IMR-90 (cell line): ENCODE results near the gene NABP1. TPM values are rescaled to one million over a fixed set of nuclear protein-coding genes. Genes with fewer than 3 reads are reported as not detected.

ENCODE experiments used
- ATAC-seq: fragments of 200-7000 bp; cut with Tn5 transposase; 2 replicates; pipeline ENCODE4 v1.9.1; 2020; ENCODE audit warnings: low read depth, mild to moderate bottlenecking, moderate library complexity
- BruUV-seq: library from RNA; stranded (reverse); fragments of 400-500 nt; replicated peaks from 2 replicates; lab custom pipeline; 2021; lab: Mats Ljungman, UMichigan
- CTCF ChIA-PET: fragments of 300-600 bp; formaldehyde crosslinking; extraction: SDS; loops from one replicate; lab custom pipeline; 2021; ENCODE audit warnings: antibody characterized with exemption; lab: Yijun Ruan, JAX
- POLR2A ChIA-PET: fragments of 300-600 bp; sonication (Branson Sonifier 250); formaldehyde crosslinking; loops from one replicate; lab custom pipeline; 2022; ENCODE audit warnings: antibody characterized with exemption; ENCODE audit not compliant: unreplicated experiment; lab: Charles Lee
- DNase-seq: peaks from one replicate; pipeline ENCODE4 v3.0.0; 2013
- H2AFZ ChIP-seq: replicated peaks from 2 replicates; pipeline ENCODE3; 2013; ENCODE audit warnings: low read length, mild to moderate bottlenecking; ENCODE audit not compliant: poor library complexity
- H2AK5ac ChIP-seq: 2 replicates; pipeline ENCODE4 v1.6.1; 2013; ENCODE audit warnings: low read depth, low read length, inconsistent platforms
- H2AK9ac ChIP-seq: replicated peaks from 2 replicates; pipeline ENCODE3; 2013; ENCODE audit warnings: mild to moderate bottlenecking, low read depth, low read length, moderate library complexity; ENCODE audit not compliant: poor library complexity
- H2BK120ac ChIP-seq: 2 replicates; pipeline ENCODE4 v1.6.1; 2013; ENCODE audit warnings: low read depth, low read length, inconsistent platforms
- H2BK15ac ChIP-seq: 3 replicates; pipeline ENCODE4 v1.6.1; 2013; ENCODE audit warnings: low read depth, low read length, inconsistent platforms
- H2BK20ac ChIP-seq: 2 replicates; pipeline ENCODE4 v1.6.1; 2013; ENCODE audit warnings: low read depth, mild to moderate bottlenecking, inconsistent platforms, low read length, moderate library complexity
- H2BK5ac ChIP-seq: 2 replicates; pipeline ENCODE4 v1.6.1; 2013; ENCODE audit warnings: mild to moderate bottlenecking, low read depth, low read length, inconsistent platforms; ENCODE audit not compliant: poor library complexity, severe bottlenecking
- H3K14ac ChIP-seq: replicated peaks from 2 replicates; pipeline ENCODE4 v1.6.1; 2013; ENCODE audit warnings: low read depth, low read length, inconsistent platforms
- H3K18ac ChIP-seq: 2 replicates; pipeline ENCODE4 v1.6.1; 2013; ENCODE audit warnings: low read depth, low read length, control low read depth
- H3K23ac ChIP-seq: 2 replicates; pipeline ENCODE4 v1.6.1; 2013; ENCODE audit warnings: low read depth, low read length, inconsistent platforms
- H3K27ac ChIP-seq: 2 replicates; pipeline ENCODE4 v1.5.1; 2013; ENCODE audit warnings: mild to moderate bottlenecking, control low read depth, low read length; ENCODE audit not compliant: insufficient read depth
- H3K27me3 ChIP-seq: 2 replicates; pipeline ENCODE4 v1.6.1; 2013; ENCODE audit warnings: low read length; ENCODE audit not compliant: control insufficient read depth, insufficient read depth
- H3K36me3 ChIP-seq: 2 replicates; pipeline ENCODE4 v1.6.1; 2013; ENCODE audit warnings: low read length, mixed read lengths; ENCODE audit not compliant: control insufficient read depth, insufficient read depth
- H3K4ac ChIP-seq: 2 replicates; pipeline ENCODE4 v1.6.1; 2013; ENCODE audit warnings: low read depth, low read length, inconsistent platforms
- H3K4me1 ChIP-seq: 2 replicates; pipeline ENCODE4 v1.6.1; 2013; ENCODE audit warnings: low read length, mixed read lengths; ENCODE audit not compliant: control insufficient read depth, insufficient read depth
- H3K4me2 ChIP-seq: 2 replicates; pipeline ENCODE4 v1.6.1; 2013; ENCODE audit warnings: low read depth, mild to moderate bottlenecking, control low read depth, low read length, moderate library complexity
- H3K4me3 ChIP-seq: 2 replicates; pipeline ENCODE4 v1.5.1; 2013; ENCODE audit warnings: low read depth, mild to moderate bottlenecking, control low read depth, low read length, moderate library complexity; ENCODE audit not compliant: insufficient read depth
- H3K56ac ChIP-seq: 2 replicates; pipeline ENCODE4 v1.6.1; 2013; ENCODE audit warnings: low read length, inconsistent platforms; ENCODE audit not compliant: insufficient read depth; ENCODE audit errors: extremely low read depth
- H3K79me1 ChIP-seq, 2 experiments: 2 replicates each; pipeline ENCODE4 v1.6.1; 2013; ENCODE audit warnings: low read length in 2 of 2, inconsistent platforms in 1 of 2, low read depth in 1 of 2
- H3K9ac ChIP-seq: 2 replicates; pipeline ENCODE4 v1.6.1; 2013; ENCODE audit warnings: low read depth, low read length, control low read depth
- H3K9me1 ChIP-seq: 2 replicates; pipeline ENCODE4 v1.6.1; 2013; ENCODE audit warnings: low read length, inconsistent platforms; ENCODE audit not compliant: insufficient read depth
- H3K9me3 ChIP-seq: 2 replicates; pipeline ENCODE4 v1.6.1; 2013; ENCODE audit warnings: low read length; ENCODE audit not compliant: control insufficient read depth, insufficient read depth
- H4K20me1 ChIP-seq: 2 replicates; pipeline ENCODE4 v1.6.1; 2013; ENCODE audit warnings: low read length, inconsistent platforms; ENCODE audit not compliant: insufficient read depth
- H4K5ac ChIP-seq: 2 replicates; pipeline ENCODE4 v1.6.1; 2013; ENCODE audit warnings: mild to moderate bottlenecking, low read depth, low read length, control low read depth
- H4K8ac ChIP-seq, 2 experiments: 2 replicates each; pipeline ENCODE4 v1.6.1; 2013; ENCODE audit warnings: low read depth in 2 of 2, low read length in 2 of 2, control low read depth in 1 of 2, inconsistent platforms in 1 of 2
- H4K91ac ChIP-seq: 2 replicates; pipeline ENCODE4 v1.6.1; 2013; ENCODE audit warnings: low read depth, low read length, inconsistent platforms; ENCODE audit not compliant: insufficient read depth
- BHLHE40 ChIP-seq: fragments of 150-350 bp; IDR thresholded peaks from 2 replicates; pipeline ENCODE4 v1.6.1; 2016; ENCODE audit warnings: mild to moderate bottlenecking, low read depth, low read length
- ELK1 ChIP-seq: fragments of 150-350 bp; IDR thresholded peaks from 2 replicates; pipeline ENCODE4 v1.6.1; 2016; ENCODE audit warnings: low read depth, mild to moderate bottlenecking, low read length, moderate library complexity, borderline replicate concordance
- FOS ChIP-seq: fragments of 150-350 bp; IDR thresholded peaks from 2 replicates; pipeline ENCODE4 v1.6.1; 2016; ENCODE audit warnings: low read depth, low read length
- MXI1 ChIP-seq: IDR thresholded peaks from 2 replicates; pipeline ENCODE4 v1.6.1; 2012; ENCODE audit warnings: low read depth, mild to moderate bottlenecking, low read length, moderate library complexity, borderline replicate concordance
- POLR2A ChIP-seq: IDR thresholded peaks from 2 replicates; pipeline ENCODE4 v1.6.1; 2012; ENCODE audit warnings: mild to moderate bottlenecking, low read depth, low read length
- RCOR1 ChIP-seq: IDR thresholded peaks from 2 replicates; pipeline ENCODE4 v1.6.1; 2012; ENCODE audit warnings: mild to moderate bottlenecking, low read length, improper control_type of control experiment; ENCODE audit not compliant: insufficient replicate concordance
- RFX5 ChIP-seq: IDR thresholded peaks from 2 replicates; pipeline ENCODE4 v1.8.0; 2012; ENCODE audit warnings: low read depth, mild to moderate bottlenecking, low read length, moderate library complexity
- SMC3 ChIP-seq: fragments of 150-350 bp; IDR thresholded peaks from 2 replicates; pipeline ENCODE4 v1.6.1; 2016; ENCODE audit warnings: low read depth, mild to moderate bottlenecking, antibody characterized with exemption, low read length, moderate library complexity
- dilution Hi-C: fragments of 300-500 bp; cut with HindIII; formaldehyde crosslinking; loops from one replicate; pipeline ENCODE4 v1.14.3; 2018; ENCODE audit warnings: low sequenced_read_pairs; ENCODE audit not compliant: unreplicated experiment
- in situ Hi-C: fragments of 300-500 bp; cut with MboI; formaldehyde crosslinking; loops from 3 replicates; pipeline ENCODE4 v1.14.3; 2019; ENCODE audit warnings: low sequenced_read_pairs, inconsistent platforms, mixed read lengths
- intact Hi-C: fragments of 100-400 bp; cut with micrococcal nuclease; formaldehyde crosslinking; loops from 2 replicates; pipeline ENCODE4 v1.10.0; 2022
- polyA plus RNA-seq, 3 experiments: library from polyadenylated mRNA; depleted of rRNA; stranded (reverse); fragments of >200 nt; gene quantifications; 2 replicates each; pipeline ENCODE4 v1.2.3, GENCODE V29; 2012; ENCODE audit warnings: low replicate concordance in 1 of 3
- total RNA-seq: library from RNA; depleted of rRNA; stranded (reverse); fragments of >200 nt; gene quantifications from 2 replicates; pipeline ENCODE4 v1.2.3, GENCODE V29; 2012
- TF ChIP-seq, protein P1 (sequence below): conservative IDR thresholded peaks from 2 replicates; pipeline ENCODE4 v1.5.1; 2012; ENCODE audit warnings: mild to moderate bottlenecking, low read depth, low read length, improper control_type of control experiment

The NABP1 gene
- total and polyA plus RNA-seq, 2 of the 4 experiments (the other 2 are of a cell fraction), result 57.7 to 73.3 TPM

GRCh38 chr2:191659198-191659597 lies 18.7 kb upstream of the NABP1 start:
- in situ Hi-C loops, result no loop called here
- no peak overlapping the region for H3K4me3 ChIP-seq
- intact Hi-C loops, result no loop called here
- H3K56ac ChIP-seq, result no peak overlapping the region
- no peak overlapping the region for H3K14ac ChIP-seq
- H2AFZ ChIP-seq, result no peak overlapping the region
- H3K4me1 ChIP-seq, result peaks cover 12% of the 10 kb centered on the region
- no peak overlapping the region for H3K9ac ChIP-seq
- no peaks in the 10 kb centered on the region for H3K9me3 ChIP-seq
- H2AK9ac ChIP-seq, result no peak overlapping the region
- ATAC-seq (no peak), DNase-seq (no peak)
- no peak overlapping the region for H3K4ac ChIP-seq
- ChIA-PET CTCF (no interaction called here), POLR2A (no interaction called here)
- no peak overlapping the region for H2BK120ac ChIP-seq
- no TSS peak for BruUV-seq
- no peaks in the 10 kb centered on the region for H3K79me1 ChIP-seq
- H4K5ac ChIP-seq, result no peak overlapping the region; the same call in 1 of the 2 replicates
- no peak overlapping the region for H3K27ac ChIP-seq
- H3K23ac ChIP-seq, result no peak overlapping the region
- dilution Hi-C loops, result no loop called here
- H3K18ac ChIP-seq, result no peak overlapping the region; the same call in 1 of the 2 replicates
- H2BK20ac ChIP-seq, result peak overlapping the region; percentile 47; the same call in 1 of the 2 replicates
- no peaks in the 10 kb centered on the region for H4K20me1 ChIP-seq
- no peak overlapping the region for H3K4me2 ChIP-seq
- TF ChIP-seq BHLHE40, result no peak
- TF ChIP-seq, protein P1, sequence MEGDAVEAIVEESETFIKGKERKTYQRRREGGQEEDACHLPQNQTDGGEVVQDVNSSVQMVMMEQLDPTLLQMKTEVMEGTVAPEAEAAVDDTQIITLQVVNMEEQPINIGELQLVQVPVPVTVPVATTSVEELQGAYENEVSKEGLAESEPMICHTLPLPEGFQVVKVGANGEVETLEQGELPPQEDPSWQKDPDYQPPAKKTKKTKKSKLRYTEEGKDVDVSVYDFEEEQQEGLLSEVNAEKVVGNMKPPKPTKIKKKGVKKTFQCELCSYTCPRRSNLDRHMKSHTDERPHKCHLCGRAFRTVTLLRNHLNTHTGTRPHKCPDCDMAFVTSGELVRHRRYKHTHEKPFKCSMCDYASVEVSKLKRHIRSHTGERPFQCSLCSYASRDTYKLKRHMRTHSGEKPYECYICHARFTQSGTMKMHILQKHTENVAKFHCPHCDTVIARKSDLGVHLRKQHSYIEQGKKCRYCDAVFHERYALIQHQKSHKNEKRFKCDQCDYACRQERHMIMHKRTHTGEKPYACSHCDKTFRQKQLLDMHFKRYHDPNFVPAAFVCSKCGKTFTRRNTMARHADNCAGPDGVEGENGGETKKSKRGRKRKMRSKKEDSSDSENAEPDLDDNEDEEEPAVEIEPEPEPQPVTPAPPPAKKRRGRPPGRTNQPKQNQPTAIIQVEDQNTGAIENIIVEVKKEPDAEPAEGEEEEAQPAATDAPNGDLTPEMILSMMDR, result no peak
- TF ChIP-seq POLR2A, result no peak
- TF ChIP-seq SMC3, result no peak
- no peak for TF ChIP-seq ELK1
- TF ChIP-seq MXI1, result no peak
- TF ChIP-seq RFX5, result no peak
- TF ChIP-seq FOS, result no peak
- TF ChIP-seq RCOR1, result no peak
- H4K8ac ChIP-seq, result no peak overlapping the region
- no peaks in the 10 kb centered on the region for H3K27me3 ChIP-seq
- H4K91ac ChIP-seq, result no peak overlapping the region
- peaks cover 2% of the 10 kb centered on the region; the same call in 1 of the 2 replicates for H3K9me1 ChIP-seq
- no peak overlapping the region for H2AK5ac ChIP-seq
- no peak overlapping the region for H2BK5ac ChIP-seq
- no peak overlapping the region for H2BK15ac ChIP-seq
- H3K36me3 ChIP-seq, result no peaks in the 10 kb centered on the region
